ENCODE results near the gene ENDOD1. TPM values are rescaled to one million over a fixed set of nuclear protein-coding genes. Genes with fewer than 3 reads are reported as not detected.

Gene ENDOD1
- total RNA-seq, 2 donors from 2014 or later = 68.1 to 71.8 TPM

DNA sequence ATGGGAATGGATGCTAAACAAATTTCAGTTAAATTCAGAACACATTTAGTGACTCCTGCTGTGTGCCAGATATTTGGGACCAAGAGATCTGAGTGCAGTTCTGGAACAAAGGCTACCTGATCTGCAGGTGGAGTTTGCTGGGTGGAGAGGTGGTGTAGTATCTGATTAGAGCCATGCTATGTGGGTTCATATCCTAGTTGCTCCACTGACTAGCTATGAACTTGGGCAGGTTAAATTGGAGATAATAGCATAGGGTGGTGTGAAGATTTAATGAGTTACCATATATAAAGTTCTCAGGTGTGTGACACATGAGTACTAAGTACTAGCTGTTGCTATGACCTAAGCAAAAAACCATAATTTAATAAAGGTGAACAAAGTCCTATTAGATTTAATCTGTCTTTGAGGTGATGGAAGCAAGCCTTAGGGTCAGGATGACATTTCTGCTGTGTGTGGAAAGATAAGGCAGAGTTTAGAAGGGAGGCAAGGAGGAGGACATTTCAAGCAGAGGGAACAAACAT lies 2.1 kb downstream of the ENDOD1 start:
- H3K27me3 ChIP-seq = no peaks in the 10 kb centered on the region
- H3K9ac ChIP-seq (ENCODE audit: low read depth in 2 of 2, low read length in 2 of 2) = peak overlapping the region in 1 of 2 donors; percentile 87
- DNase-seq = no peak
- no peak for TF ChIP-seq CTCF (IDR thresholded peaks at IDR 0.05)
- no peak overlapping the region for H3K4me3 ChIP-seq
- H3K27ac ChIP-seq = peak overlapping the region; percentile 75
- intact Hi-C loops (cut with DNase I) = no loop called here
- H3K9me3 ChIP-seq = no peaks in the 10 kb centered on the region
- no peaks in the 10 kb centered on the region for H3K36me3 ChIP-seq
- H3K4me1 ChIP-seq = peaks cover 26% of the 10 kb centered on the region

DNA sequence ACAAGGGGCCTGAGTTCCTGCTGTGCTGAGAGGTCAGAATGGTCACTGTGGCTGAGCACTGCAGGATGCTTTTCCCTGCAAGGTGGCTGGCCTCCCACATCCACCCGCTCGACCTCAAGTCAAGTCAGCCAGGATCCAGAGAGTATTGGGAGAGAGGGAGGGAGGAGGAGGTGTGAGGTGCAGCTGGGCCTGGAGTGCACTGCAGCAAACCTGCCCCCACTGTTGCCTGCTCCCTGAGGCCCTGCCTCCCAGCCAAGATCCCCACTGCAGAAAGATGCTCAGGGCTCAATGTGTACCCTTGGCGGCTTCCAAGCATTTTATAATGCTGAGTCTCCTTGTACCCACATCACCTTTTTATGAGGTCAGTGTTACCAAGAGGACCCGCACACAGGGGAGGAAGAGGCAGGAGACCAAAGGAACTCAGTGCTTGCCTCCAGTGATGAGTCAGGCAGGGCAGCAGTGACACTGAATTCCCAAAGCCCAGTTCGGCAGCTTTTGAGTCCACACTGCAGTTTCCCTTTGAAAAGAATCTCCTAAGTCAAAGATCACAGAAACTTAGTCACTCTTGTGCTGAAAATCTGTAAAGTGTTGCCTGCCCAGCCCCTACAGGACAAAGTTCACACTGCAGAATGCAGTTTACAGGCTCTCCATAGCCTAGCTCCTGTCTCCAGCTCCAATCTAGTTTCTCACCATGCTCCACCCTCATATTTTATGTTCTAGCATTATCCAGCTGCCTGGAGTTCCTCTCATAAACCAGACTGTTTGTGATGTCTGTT lies 3.1 kb downstream of the ENDOD1 start:
- H3K9me3 ChIP-seq = no peaks in the 10 kb centered on the region
- peak overlapping the region in 1 of 2 donors; percentile 66 for H3K9ac ChIP-seq (ENCODE audit: low read depth in 2 of 2, low read length in 2 of 2)
- H3K4me3 ChIP-seq = no peak overlapping the region
- peaks cover 26% of the 10 kb centered on the region for H3K4me1 ChIP-seq
- H3K27me3 ChIP-seq = no peaks in the 10 kb centered on the region
- TF ChIP-seq CTCF (IDR thresholded peaks at IDR 0.05) = peak; percentile 42
- H3K27ac ChIP-seq = peak overlapping the region; percentile 75
- peak; percentile 83 for DNase-seq
- no peaks in the 10 kb centered on the region for H3K36me3 ChIP-seq
- intact Hi-C loops (cut with DNase I) = no loop called here

DNA sequence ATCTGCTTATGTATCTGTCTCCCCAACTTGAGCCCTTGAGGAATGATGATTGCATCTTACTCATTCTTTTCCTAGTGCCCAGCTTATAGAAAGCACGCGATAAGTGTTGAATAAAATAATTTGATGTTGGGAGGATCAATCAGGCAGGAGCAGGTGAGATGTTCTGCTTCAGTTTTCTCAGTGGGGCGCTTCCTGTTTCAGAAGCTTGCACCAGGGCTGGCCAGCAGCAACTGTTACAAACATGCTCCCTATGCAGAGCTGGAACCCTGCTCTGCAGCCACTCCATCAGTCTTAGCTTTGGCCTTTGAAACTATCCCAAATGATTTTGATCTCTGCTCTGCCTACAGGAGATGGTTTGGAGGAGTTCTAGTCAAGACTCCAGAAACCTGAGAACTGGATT lies 3.9 kb downstream of the ENDOD1 start:
- no peak for TF ChIP-seq CTCF (IDR thresholded peaks at IDR 0.05)
- Histone ChIP-seq H3K4me3 (no peak overlapping the region), H3K4me1 (peaks cover 30% of the 10 kb centered on the region), H3K36me3 (no peaks in the 10 kb centered on the region), H3K27me3 (no peaks in the 10 kb centered on the region), H3K9ac (ENCODE audit: low read depth in 2 of 2, low read length in 2 of 2) (peak overlapping the region in 1 of 2 donors; percentile 66), H3K9me3 (no peaks in the 10 kb centered on the region), H3K27ac (peak overlapping the region; percentile 75)
- DNase-seq = no peak
- intact Hi-C loops (cut with DNase I) = no loop called here

- Histone ChIP-seq H3K9me3 (no peaks in the 10 kb centered on the region), H3K4me1 (peaks cover 28% of the 10 kb centered on the region), H3K4me3 (no peak overlapping the region), H3K27ac (no peak overlapping the region), H3K9ac (ENCODE audit: low read depth in 2 of 2, low read length in 2 of 2) (no peak overlapping the region), H3K36me3 (no peaks in the 10 kb centered on the region), H3K27me3 (no peaks in the 10 kb centered on the region)
- TF ChIP-seq CTCF (IDR thresholded peaks at IDR 0.05) = no peak
- intact Hi-C loops (cut with DNase I) = no loop called here
- no peak for DNase-seq
These were observed 6.4 kb downstream of the ENDOD1 start for GRCh38 chr11:95095858-95096587.

DNA sequence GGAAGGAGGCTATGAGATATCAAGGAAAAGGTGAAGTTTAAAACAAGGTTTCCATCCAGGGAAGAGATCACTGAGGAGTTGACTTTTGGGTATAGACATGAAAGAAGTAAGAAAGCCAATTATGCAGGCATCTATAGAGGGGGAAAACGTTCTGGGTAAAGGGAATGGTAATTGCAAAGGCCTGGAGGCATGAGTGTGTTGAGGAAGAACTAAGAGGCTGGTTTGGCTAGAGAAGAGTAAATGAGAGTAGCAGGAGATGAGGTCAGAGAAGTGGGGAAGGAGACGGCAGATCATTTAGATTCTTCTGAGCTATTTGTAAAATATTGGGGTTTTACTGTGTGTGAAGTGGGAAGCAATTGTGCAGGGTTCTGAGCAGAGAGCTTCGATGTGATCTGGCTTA lies 7.6 kb downstream of the ENDOD1 start:
- no peak overlapping the region for H3K27ac ChIP-seq
- H3K27me3 ChIP-seq = no peaks in the 10 kb centered on the region
- intact Hi-C loops (cut with DNase I) = no loop called here
- H3K4me3 ChIP-seq = no peak overlapping the region
- H3K4me1 ChIP-seq = peaks cover 18% of the 10 kb centered on the region
- no peaks in the 10 kb centered on the region for H3K9me3 ChIP-seq
- H3K36me3 ChIP-seq = no peaks in the 10 kb centered on the region
- TF ChIP-seq CTCF (IDR thresholded peaks at IDR 0.05) = no peak
- H3K9ac ChIP-seq (ENCODE audit: low read depth in 2 of 2, low read length in 2 of 2) = no peak overlapping the region
- DNase-seq = no peak

All from colonic mucosa (tissue), 4 donors.